Gastrocnemius medialis (tissue), 4 donors: ENCODE measurements around the gene SGPL1.

Experiments
- CTCF ChIP-seq, 5 experiments: fragments of 450-650 bp in 3 of 5; fragments of 200-600 bp in 2 of 5; sonication (generic) in 2 of 5; IDR thresholded peaks in 4 of 5; conservative IDR thresholded peaks in 1 of 5; 1 replicate in 4 of 5; 2 replicates in 1 of 5; pipeline ENCODE4 v1.5.1; 2016 to 2019; ENCODE audit warnings: antibody characterized with exemption in 5 of 5, mild to moderate bottlenecking in 3 of 5, moderate library complexity in 3 of 5
- POLR2A ChIP-seq, 2 donors: fragments of 450-650 bp; IDR thresholded peaks; one replicate each; pipeline ENCODE4 v1.6.1; 2017; ENCODE audit warnings: antibody characterized with exemption in 2 of 2, mild to moderate bottlenecking in 2 of 2, moderate library complexity in 2 of 2

DNA sequence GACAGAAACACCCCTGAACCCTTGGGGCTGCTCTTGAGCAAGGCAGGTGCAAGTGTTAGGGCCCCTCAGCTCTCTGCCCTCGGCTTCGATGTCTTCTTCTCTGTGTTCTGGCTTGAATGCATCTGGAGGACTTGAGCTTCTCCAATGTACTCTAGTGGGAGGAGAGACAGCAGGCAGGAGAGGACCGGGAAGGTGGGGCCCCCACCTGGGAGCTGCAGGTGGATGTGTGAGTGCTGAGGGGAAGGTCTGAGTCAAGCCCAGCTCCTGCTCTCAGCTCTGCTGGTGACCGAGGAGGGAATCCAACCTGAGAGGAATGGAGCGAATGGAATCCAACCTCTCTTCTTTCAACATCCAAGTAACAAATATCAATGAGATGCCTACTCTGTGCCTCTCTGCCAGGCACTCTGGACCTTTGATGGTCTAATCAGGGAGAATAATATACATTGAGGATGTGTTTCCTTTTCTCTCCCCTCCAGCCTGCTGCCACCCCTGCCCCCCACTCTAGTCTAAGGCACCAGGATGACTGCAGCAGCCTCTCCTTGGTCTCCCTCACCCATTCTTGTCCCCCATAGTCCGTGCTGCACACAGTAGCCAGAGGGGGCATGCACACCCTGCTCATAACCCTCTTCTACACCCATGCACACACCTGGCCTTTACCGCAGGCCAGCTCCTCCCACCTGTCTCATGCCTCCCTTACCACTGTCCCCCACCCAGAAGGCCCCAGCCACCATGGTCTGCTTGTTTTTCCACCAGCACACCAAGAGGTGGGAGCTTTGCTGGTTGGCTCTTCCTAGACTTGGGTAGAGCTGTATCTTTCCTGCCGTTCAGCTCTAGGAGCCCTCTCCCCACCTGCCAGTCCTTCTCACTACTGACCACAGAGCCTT is 44.2 kb upstream of the SGPL1 start:
- TF ChIP-seq CTCF (IDR thresholded peaks at IDR 0.05 in 4 of 5, conservative IDR thresholded peaks at IDR 0.05 in 1 of 5): no peak
- TF ChIP-seq POLR2A (IDR thresholded peaks at IDR 0.05): no peak
